DND-41 (cell line): Measurements from ENCODE around the gene NUCKS1.

Experiments
- ATAC-seq: fragments of 200-7000 bp; cut with Tn5 transposase; 3 replicates; pipeline ENCODE4 v1.9.1; 2021; ENCODE audit warnings: low read depth; ENCODE audit not compliant: insufficient read depth
- DNase-seq: peaks from one replicate; pipeline ENCODE4 v3.0.0-alpha.2; 2020
- H2AFZ ChIP-seq: 2 replicates; pipeline ENCODE4 v1.6.0; 2012; ENCODE audit warnings: low read depth, low read length
- H3K27ac ChIP-seq: 2 replicates; pipeline ENCODE4 v1.5.1; 2012; ENCODE audit warnings: low read length, inconsistent platforms
- H3K27me3 ChIP-seq: fragments of 200-600 bp; sonication (generic); 2 replicates; pipeline ENCODE4 v1.6.0; 2012; ENCODE audit warnings: low read length, mild to moderate bottlenecking, inconsistent platforms; ENCODE audit not compliant: insufficient read depth, poor library complexity
- H3K36me3 ChIP-seq: 2 replicates; pipeline ENCODE4 v1.5.1; 2012; ENCODE audit warnings: low read length, inconsistent platforms; ENCODE audit not compliant: insufficient read depth
- H3K4me1 ChIP-seq: 2 replicates; pipeline ENCODE4 v1.5.1; 2012; ENCODE audit warnings: mild to moderate bottlenecking, low read length; ENCODE audit not compliant: insufficient read depth
- H3K4me2 ChIP-seq: 2 replicates; pipeline ENCODE4 v1.6.0; 2012; ENCODE audit warnings: mild to moderate bottlenecking, moderate library complexity, low read length, inconsistent platforms; ENCODE audit not compliant: insufficient read depth
- H3K4me3 ChIP-seq, 2 experiments: fragments of 200-600 bp in 1 of 2; shearing (Covaris generic) in 1 of 2; 2 replicates each; pipeline ENCODE4 v1.5.1; 2012 to 2016; ENCODE audit warnings: inconsistent platforms in 2 of 2, low read length in 2 of 2, mild to moderate bottlenecking in 2 of 2, low read depth in 1 of 2, moderate library complexity in 1 of 2
- H3K79me2 ChIP-seq: 2 replicates; pipeline ENCODE4 v1.6.0; 2012; ENCODE audit warnings: low read length, inconsistent platforms; ENCODE audit not compliant: insufficient read depth
- H3K9ac ChIP-seq: 2 replicates; pipeline ENCODE4 v1.6.0; 2012; ENCODE audit warnings: low read depth, mild to moderate bottlenecking, inconsistent platforms, low read length, moderate library complexity
- H3K9me3 ChIP-seq: 2 replicates; pipeline ENCODE4 v1.5.1; 2012; ENCODE audit warnings: low read length, moderate library complexity, mild to moderate bottlenecking, inconsistent platforms; ENCODE audit not compliant: insufficient read depth, severe bottlenecking
- H4K20me1 ChIP-seq: 2 replicates; pipeline ENCODE4 v1.6.0; 2012; ENCODE audit warnings: low read length; ENCODE audit not compliant: insufficient read depth
- CTCF ChIP-seq: IDR thresholded peaks from 2 replicates; pipeline ENCODE4 v1.5.1; 2012; ENCODE audit warnings: borderline replicate concordance, low read length, moderate library complexity, mild to moderate bottlenecking; ENCODE audit not compliant: poor library complexity, severe bottlenecking; ENCODE audit errors: extremely low read depth
- EZH2 ChIP-seq: IDR thresholded peaks from 3 replicates; pipeline ENCODE4 v1.6.1; 2012; ENCODE audit warnings: borderline replicate concordance, low read depth, mild to moderate bottlenecking, moderate library complexity, low read length, inconsistent platforms; ENCODE audit not compliant: severe bottlenecking

NUCKS1 gene

GRCh38 chr1:205699416-205699815 is 50.6 kb downstream of the NUCKS1 start:
- H3K27ac ChIP-seq = no peak overlapping the region
- H3K4me1 ChIP-seq = no peaks in the 10 kb centered on the region
- H4K20me1 ChIP-seq = no peaks in the 10 kb centered on the region
- no peak for ATAC-seq
- no peak overlapping the region for H2AFZ ChIP-seq
- TF ChIP-seq CTCF = no peak
- no peak for TF ChIP-seq EZH2
- H3K9ac ChIP-seq = no peak overlapping the region
- H3K79me2 ChIP-seq = no peaks in the 10 kb centered on the region
- DNase-seq = no peak
- H3K4me3 ChIP-seq = no peak overlapping the region
- no peak overlapping the region for H3K4me2 ChIP-seq
- H3K27me3 ChIP-seq = no peaks in the 10 kb centered on the region
- no peaks in the 10 kb centered on the region for H3K9me3 ChIP-seq
- H3K36me3 ChIP-seq = peaks cover 4% of the 10 kb centered on the region

GRCh38 chr1:205698921-205699320 is 51.1 kb downstream of the NUCKS1 start:
- no peak overlapping the region for H3K27ac ChIP-seq
- no peak overlapping the region for H3K4me3 ChIP-seq
- H3K4me1 ChIP-seq = no peaks in the 10 kb centered on the region
- no peak for ATAC-seq
- no peak overlapping the region for H3K9ac ChIP-seq
- H2AFZ ChIP-seq = no peak overlapping the region
- no peaks in the 10 kb centered on the region for H3K27me3 ChIP-seq
- peaks cover 2% of the 10 kb centered on the region for H3K36me3 ChIP-seq
- TF ChIP-seq CTCF = no peak
- TF ChIP-seq EZH2 = no peak
- no peaks in the 10 kb centered on the region for H4K20me1 ChIP-seq
- no peaks in the 10 kb centered on the region for H3K79me2 ChIP-seq
- H3K9me3 ChIP-seq = no peaks in the 10 kb centered on the region
- DNase-seq = no peak
- no peak overlapping the region for H3K4me2 ChIP-seq

- H2AFZ ChIP-seq = no peak overlapping the region
- no peaks in the 10 kb centered on the region for H3K4me1 ChIP-seq
- H3K27ac ChIP-seq = no peak overlapping the region
- H3K9me3 ChIP-seq = no peaks in the 10 kb centered on the region
- no peak for ATAC-seq
- no peak for DNase-seq
- no peak overlapping the region for H3K4me3 ChIP-seq
- H3K79me2 ChIP-seq = no peaks in the 10 kb centered on the region
- TF ChIP-seq CTCF (no peak), EZH2 (no peak)
- no peaks in the 10 kb centered on the region for H3K36me3 ChIP-seq
- no peaks in the 10 kb centered on the region for H4K20me1 ChIP-seq
- peaks cover 4% of the 10 kb centered on the region for H3K27me3 ChIP-seq
- H3K4me2 ChIP-seq = no peak overlapping the region
- H3K9ac ChIP-seq = no peak overlapping the region
Measured at GRCh38 chr1:205693421-205693991, 56.5 kb downstream of the NUCKS1 start.

- H3K79me2 ChIP-seq = no peaks in the 10 kb centered on the region
- no peak for ATAC-seq
- no peak for DNase-seq
- H3K27ac ChIP-seq = no peak overlapping the region
- H3K4me2 ChIP-seq = no peak overlapping the region
- H3K4me3 ChIP-seq = no peak overlapping the region
- H3K9me3 ChIP-seq = no peaks in the 10 kb centered on the region
- H2AFZ ChIP-seq = no peak overlapping the region
- H3K27me3 ChIP-seq = peaks cover 8% of the 10 kb centered on the region
- no peaks in the 10 kb centered on the region for H4K20me1 ChIP-seq
- no peaks in the 10 kb centered on the region for H3K36me3 ChIP-seq
- H3K4me1 ChIP-seq = no peaks in the 10 kb centered on the region
- no peak overlapping the region for H3K9ac ChIP-seq
- TF ChIP-seq EZH2 (no peak), CTCF (no peak)
Measured at GRCh38 chr1:205692423-205692822, 57.6 kb downstream of the NUCKS1 start.
